ENCODE results near the gene NT5DC4.

DNA sequence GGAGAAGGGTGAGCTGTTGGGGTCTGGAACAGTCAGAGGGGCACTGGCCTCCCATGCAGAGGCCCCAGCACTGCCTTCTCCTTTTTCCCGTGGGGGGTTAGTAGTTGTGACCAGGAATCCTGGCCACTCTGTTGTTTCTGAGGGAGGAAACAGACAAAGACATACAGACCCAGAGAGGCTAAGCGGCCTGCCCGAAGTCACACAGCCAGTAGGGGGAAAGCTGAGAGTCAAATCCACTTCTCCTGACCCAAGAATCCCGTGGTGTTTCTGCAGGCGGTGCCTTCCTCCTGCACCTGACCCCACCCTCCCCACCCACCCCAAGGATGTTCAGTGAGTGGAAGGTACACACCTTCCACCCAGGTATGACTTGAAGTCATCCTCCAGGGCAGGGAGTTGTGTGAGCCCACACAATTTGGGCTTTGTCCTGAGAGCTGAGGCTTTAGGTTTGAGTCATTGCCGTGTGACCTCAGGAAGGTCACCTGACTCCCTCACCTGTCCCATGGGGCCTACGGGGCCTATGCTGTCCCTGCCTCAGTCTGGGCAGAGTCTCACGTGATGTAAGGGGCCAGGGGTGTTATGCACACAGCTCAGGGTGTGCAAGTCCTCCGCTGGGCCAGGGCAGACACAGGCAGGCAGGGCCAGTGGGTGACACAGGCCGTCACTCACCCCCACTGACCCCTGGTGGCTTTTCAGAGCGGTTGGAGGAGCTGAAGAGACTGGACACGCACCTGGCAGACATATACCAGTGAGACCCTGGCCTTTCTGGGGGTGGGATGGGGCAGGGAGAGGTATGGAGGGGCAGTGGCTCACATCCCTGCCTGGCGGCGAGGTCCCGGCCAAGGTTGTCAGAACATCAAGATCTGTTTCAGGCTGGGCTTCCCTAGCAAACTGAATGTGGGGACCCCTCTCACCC lies 5.0 kb downstream of the NT5DC4 start:
- TF ChIP-seq POLR2A (IDR thresholded peaks at IDR 0.05; ENCODE audit: low read depth), result no peak
- TF ChIP-seq, protein P1, sequence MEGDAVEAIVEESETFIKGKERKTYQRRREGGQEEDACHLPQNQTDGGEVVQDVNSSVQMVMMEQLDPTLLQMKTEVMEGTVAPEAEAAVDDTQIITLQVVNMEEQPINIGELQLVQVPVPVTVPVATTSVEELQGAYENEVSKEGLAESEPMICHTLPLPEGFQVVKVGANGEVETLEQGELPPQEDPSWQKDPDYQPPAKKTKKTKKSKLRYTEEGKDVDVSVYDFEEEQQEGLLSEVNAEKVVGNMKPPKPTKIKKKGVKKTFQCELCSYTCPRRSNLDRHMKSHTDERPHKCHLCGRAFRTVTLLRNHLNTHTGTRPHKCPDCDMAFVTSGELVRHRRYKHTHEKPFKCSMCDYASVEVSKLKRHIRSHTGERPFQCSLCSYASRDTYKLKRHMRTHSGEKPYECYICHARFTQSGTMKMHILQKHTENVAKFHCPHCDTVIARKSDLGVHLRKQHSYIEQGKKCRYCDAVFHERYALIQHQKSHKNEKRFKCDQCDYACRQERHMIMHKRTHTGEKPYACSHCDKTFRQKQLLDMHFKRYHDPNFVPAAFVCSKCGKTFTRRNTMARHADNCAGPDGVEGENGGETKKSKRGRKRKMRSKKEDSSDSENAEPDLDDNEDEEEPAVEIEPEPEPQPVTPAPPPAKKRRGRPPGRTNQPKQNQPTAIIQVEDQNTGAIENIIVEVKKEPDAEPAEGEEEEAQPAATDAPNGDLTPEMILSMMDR (IDR thresholded peaks at IDR 0.05), result no peak
- TF ChIP-seq POLR2AphosphoS5 (IDR thresholded peaks at IDR 0.05), result no peak
- TF ChIP-seq EP300 (IDR thresholded peaks at IDR 0.05), result no peak
